ENCODE measurements around the gene GAPVD1. TPM values are rescaled to one million over a fixed set of nuclear protein-coding genes. Genes with fewer than 3 reads are reported as not detected.

The GAPVD1 gene
- total and polyA plus RNA-seq, 2 of the 13 experiments (the other 11 are each of a cell fraction or from before 2014, with no cell fraction given), result 11.1 to 33.2 TPM

DNA sequence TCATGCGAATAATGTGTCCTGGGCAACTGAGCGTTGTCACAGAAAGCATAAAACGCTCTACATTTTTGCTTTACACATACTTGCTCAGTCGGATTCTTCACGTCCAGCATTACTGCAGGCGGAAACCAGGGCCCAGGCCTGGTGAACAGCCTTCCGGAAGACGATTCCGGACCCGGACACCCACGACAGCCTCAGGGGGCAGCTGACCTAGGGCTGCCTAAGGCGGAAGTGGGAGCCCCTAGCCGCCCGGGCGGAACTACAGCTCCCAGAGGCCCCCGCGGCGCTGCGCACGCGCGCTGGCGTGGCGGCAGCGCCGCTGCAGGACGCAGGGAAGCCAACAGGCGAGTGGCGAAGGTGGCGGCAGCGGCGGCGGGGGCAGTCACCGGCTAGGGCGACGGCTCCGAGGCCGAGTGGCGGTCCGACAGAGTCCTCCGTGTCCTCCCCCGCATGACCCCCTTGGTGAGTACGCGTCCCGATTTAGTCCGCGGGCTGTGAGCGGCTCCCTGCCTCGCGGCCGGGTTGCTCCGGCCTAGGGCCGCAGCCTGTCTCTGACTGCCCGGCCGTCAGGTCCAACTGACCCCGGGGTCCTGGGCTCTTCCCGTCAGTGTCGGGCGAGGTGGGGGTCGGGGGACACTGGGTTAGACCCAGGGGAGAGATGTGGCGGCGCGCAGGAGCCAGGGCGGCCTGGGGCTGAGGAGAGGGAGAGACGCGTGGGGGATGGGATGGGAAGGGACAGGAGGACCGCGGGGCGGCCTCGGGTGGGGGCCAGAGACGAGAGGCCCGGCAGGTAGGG, at the start of gene GAPVD1 (continued):
- TF ChIP-seq, protein P1, sequence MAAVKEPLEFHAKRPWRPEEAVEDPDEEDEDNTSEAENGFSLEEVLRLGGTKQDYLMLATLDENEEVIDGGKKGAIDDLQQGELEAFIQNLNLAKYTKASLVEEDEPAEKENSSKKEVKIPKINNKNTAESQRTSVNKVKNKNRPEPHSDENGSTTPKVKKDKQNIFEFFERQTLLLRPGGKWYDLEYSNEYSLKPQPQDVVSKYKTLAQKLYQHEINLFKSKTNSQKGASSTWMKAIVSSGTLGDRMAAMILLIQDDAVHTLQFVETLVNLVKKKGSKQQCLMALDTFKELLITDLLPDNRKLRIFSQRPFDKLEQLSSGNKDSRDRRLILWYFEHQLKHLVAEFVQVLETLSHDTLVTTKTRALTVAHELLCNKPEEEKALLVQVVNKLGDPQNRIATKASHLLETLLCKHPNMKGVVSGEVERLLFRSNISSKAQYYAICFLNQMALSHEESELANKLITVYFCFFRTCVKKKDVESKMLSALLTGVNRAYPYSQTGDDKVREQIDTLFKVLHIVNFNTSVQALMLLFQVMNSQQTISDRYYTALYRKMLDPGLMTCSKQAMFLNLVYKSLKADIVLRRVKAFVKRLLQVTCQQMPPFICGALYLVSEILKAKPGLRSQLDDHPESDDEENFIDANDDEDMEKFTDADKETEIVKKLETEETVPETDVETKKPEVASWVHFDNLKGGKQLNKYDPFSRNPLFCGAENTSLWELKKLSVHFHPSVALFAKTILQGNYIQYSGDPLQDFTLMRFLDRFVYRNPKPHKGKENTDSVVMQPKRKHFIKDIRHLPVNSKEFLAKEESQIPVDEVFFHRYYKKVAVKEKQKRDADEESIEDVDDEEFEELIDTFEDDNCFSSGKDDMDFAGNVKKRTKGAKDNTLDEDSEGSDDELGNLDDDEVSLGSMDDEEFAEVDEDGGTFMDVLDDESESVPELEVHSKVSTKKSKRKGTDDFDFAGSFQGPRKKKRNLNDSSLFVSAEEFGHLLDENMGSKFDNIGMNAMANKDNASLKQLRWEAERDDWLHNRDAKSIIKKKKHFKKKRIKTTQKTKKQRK (IDR thresholded peaks at IDR 0.05; ENCODE audit: low read length), result no peak
- TF ChIP-seq ZNF674 (CRISPR knock-in tag; IDR thresholded peaks at IDR 0.05; ENCODE audit: low read depth), result no peak
- TF ChIP-seq ZNF670 (CRISPR knock-in tag; IDR thresholded peaks at IDR 0.05; ENCODE audit: borderline replicate concordance), result peak; percentile 41; the same call in 1 of the 2 replicates
- TF ChIP-seq NFKB2 (CRISPR knock-in tag; IDR thresholded peaks at IDR 0.05; ENCODE audit: borderline replicate concordance), result no peak
- TF ChIP-seq ZNF619 (CRISPR knock-in tag; IDR thresholded peaks at IDR 0.05), result no peak
- TF ChIP-seq, protein P2, sequence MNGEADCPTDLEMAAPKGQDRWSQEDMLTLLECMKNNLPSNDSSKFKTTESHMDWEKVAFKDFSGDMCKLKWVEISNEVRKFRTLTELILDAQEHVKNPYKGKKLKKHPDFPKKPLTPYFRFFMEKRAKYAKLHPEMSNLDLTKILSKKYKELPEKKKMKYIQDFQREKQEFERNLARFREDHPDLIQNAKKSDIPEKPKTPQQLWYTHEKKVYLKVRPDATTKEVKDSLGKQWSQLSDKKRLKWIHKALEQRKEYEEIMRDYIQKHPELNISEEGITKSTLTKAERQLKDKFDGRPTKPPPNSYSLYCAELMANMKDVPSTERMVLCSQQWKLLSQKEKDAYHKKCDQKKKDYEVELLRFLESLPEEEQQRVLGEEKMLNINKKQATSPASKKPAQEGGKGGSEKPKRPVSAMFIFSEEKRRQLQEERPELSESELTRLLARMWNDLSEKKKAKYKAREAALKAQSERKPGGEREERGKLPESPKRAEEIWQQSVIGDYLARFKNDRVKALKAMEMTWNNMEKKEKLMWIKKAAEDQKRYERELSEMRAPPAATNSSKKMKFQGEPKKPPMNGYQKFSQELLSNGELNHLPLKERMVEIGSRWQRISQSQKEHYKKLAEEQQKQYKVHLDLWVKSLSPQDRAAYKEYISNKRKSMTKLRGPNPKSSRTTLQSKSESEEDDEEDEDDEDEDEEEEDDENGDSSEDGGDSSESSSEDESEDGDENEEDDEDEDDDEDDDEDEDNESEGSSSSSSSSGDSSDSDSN (CRISPR knock-in tag; IDR thresholded peaks at IDR 0.05), result peak; percentile 82; the same call in 1 of the 2 replicates
- no peak for TF ChIP-seq SP140L (CRISPR knock-in tag; IDR thresholded peaks at IDR 0.05; ENCODE audit: borderline replicate concordance)
- no peak for TF ChIP-seq CBX5 (CRISPR knock-in tag; IDR thresholded peaks at IDR 0.05; ENCODE audit: borderline replicate concordance)
- peak; percentile 23; the same call in 1 of the 2 replicates for TF ChIP-seq ESRRA (CRISPR knock-in tag; IDR thresholded peaks at IDR 0.05; ENCODE audit: low read depth)
- no peak for TF ChIP-seq CCAR2 (optimal IDR thresholded peaks at IDR 0.05; ENCODE audit: low read depth, low read length)
- TF ChIP-seq BRCA1 (CRISPR knock-in tag; IDR thresholded peaks at IDR 0.05), result no peak
- TF ChIP-seq, protein P3, sequence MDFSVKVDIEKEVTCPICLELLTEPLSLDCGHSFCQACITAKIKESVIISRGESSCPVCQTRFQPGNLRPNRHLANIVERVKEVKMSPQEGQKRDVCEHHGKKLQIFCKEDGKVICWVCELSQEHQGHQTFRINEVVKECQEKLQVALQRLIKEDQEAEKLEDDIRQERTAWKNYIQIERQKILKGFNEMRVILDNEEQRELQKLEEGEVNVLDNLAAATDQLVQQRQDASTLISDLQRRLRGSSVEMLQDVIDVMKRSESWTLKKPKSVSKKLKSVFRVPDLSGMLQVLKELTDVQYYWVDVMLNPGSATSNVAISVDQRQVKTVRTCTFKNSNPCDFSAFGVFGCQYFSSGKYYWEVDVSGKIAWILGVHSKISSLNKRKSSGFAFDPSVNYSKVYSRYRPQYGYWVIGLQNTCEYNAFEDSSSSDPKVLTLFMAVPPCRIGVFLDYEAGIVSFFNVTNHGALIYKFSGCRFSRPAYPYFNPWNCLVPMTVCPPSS (IDR thresholded peaks at IDR 0.05), result no peak
- no peak for TF ChIP-seq SNRNP70 (IDR thresholded peaks at IDR 0.05; ENCODE audit: low read depth, low read length)
- TF ChIP-seq, protein P4, sequence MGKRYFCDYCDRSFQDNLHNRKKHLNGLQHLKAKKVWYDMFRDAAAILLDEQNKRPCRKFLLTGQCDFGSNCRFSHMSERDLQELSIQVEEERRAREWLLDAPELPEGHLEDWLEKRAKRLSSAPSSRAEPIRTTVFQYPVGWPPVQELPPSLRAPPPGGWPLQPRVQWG (CRISPR knock-in tag; IDR thresholded peaks at IDR 0.05; ENCODE audit: borderline replicate concordance, low read depth), result no peak
- peak; percentile 92 for TF ChIP-seq RBFOX2 (IDR thresholded peaks at IDR 0.05; ENCODE audit: low read depth, low read length)
- 0 out of 2 replicates have a peak, but pooled peaks have one; percentile 13 for TF ChIP-seq KDM3A (CRISPR knock-in tag; IDR thresholded peaks at IDR 0.05; ENCODE audit: low read depth)
- no peak for TF ChIP-seq MLLT10 (CRISPR knock-in tag; IDR thresholded peaks at IDR 0.05)
- peak; percentile 77 for TF ChIP-seq ATF7-NPFF (CRISPR knock-in tag; IDR thresholded peaks at IDR 0.05; ENCODE audit: low read depth)
- no peak for TF ChIP-seq DPF2 (CRISPR knock-in tag; IDR thresholded peaks at IDR 0.05; ENCODE audit: borderline replicate concordance, low read depth)
- peak; percentile 10; the same call in 1 of the 2 replicates for TF ChIP-seq BHLHE40 (IDR thresholded peaks at IDR 0.05; ENCODE audit: low read length)
- peak; percentile 35 for TF ChIP-seq MED8 (CRISPR knock-in tag; IDR thresholded peaks at IDR 0.05; ENCODE audit: insufficient replicate concordance)
- no peak for TF ChIP-seq ZNF775 (CRISPR knock-in tag; IDR thresholded peaks at IDR 0.05; ENCODE audit: borderline replicate concordance)
- peak; percentile 70; the same call in 1 of the 2 replicates for TF ChIP-seq TARDBP (CRISPR knock-in tag; IDR thresholded peaks at IDR 0.05)
